GM12874 (cell line): ENCODE results near the gene CALN1.

Experiments used
- TF ChIP-seq, protein P1 (sequence below): IDR thresholded peaks from 2 replicates; pipeline ENCODE4 v1.5.1; 2011; ENCODE audit warnings: low read depth, mild to moderate bottlenecking, control low read depth, low read length, moderate library complexity; ENCODE audit not compliant: insufficient read depth

CALN1 gene

DNA sequence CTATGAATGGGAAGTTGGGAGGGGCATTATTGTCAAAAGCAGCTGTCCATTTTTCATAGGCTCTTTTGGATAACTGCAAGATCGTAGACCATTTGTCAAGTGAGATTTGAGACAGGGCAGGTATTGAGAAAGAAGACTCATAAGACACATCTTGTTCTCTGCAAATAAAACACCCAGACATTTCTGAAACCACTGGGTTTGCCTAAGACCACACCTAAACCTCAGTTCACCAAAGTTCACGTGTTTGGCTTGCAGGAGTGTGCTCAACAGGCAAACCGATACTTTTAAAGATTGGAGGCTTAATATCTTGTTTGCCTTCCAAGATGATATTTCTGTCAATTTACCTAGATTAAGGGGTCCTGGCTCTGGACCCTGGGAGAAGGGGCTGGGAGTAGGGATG, 628.4 kb downstream of the CALN1 start:
- TF ChIP-seq, protein P1, sequence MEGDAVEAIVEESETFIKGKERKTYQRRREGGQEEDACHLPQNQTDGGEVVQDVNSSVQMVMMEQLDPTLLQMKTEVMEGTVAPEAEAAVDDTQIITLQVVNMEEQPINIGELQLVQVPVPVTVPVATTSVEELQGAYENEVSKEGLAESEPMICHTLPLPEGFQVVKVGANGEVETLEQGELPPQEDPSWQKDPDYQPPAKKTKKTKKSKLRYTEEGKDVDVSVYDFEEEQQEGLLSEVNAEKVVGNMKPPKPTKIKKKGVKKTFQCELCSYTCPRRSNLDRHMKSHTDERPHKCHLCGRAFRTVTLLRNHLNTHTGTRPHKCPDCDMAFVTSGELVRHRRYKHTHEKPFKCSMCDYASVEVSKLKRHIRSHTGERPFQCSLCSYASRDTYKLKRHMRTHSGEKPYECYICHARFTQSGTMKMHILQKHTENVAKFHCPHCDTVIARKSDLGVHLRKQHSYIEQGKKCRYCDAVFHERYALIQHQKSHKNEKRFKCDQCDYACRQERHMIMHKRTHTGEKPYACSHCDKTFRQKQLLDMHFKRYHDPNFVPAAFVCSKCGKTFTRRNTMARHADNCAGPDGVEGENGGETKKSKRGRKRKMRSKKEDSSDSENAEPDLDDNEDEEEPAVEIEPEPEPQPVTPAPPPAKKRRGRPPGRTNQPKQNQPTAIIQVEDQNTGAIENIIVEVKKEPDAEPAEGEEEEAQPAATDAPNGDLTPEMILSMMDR: no peak

DNA sequence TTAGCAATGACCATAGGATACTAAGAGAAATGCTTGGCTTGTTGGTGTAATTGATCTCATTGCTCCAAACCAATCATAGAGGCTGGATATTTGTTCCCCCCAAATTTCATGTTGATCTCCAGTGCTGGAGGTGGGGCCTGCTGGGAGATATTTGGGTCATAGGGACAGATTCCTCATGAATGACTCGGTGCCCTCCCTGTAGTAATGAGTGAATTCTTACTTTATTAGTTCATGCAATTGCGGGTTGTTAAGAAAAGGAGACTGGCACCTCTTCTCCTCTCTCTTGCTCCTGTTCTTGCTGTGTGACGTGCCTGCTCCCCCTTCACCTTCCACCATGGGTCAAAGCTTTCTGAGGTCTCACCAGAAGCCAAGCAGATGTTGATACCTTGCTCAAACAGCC, 630.1 kb downstream of the CALN1 start:
- TF ChIP-seq, protein P1: no peak

GRCh38 chr7:71780282-71780681, 631.9 kb downstream of the CALN1 start:
- TF ChIP-seq, protein P1: no peak

DNA sequence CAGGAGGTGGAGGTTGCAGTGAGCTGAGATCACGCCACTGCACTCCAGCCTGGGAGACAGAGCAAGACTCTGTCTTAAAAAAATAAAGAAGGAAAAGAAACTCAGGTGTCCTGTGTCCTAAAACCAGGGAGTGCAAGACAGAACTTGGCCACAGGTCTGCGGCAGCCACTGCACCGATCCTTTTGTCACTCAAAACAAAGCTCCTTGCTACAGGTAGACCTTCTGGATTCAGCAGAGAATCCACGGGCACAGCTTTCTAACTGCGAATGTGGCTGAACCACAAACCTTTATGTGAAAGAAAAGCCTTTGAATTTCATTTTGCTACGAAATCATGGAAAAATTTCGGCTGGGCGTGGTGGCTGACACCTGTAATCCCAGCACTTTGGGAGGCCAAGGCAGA, 634.9 kb downstream of the CALN1 start:
- TF ChIP-seq, protein P1: no peak

DNA sequence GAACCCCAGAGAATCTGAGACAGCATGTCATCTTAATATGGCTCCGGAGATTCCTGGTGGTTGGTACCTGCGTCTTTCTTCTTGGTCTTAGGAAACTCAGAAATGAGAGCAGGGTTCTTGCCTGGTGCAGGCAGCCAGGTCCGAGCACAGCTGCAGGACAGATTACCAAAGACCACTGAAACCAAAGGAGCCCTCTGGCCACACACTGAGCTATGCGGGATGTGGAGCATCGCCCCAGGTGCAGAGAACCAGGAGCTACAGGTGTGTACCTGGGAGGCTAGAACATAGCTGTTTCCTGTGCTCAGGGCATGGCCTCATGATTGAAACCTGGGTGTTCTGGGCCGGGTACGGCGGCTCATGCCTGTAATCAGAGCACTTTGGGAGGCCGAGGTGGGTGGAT, 635.4 kb downstream of the CALN1 start:
- TF ChIP-seq, protein P1: no peak

DNA sequence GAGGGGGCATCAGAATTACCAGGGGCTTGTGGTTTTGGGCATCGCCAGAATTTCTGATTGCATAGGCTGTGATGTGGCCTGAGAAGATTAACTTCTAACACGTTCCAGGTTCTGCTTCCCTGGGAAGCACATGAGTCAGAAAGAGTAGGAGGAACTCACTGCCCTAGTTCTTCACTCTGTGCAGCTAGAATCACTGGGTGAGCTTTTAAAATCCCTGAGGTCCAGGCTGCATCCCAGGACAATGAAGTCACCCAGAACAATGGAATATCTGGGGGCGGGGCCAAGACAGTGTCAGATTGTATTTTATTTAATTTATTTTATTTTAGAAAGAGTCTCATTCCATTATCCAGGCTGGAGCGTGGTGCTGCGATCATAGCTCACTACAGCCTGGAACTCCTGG, 636.5 kb downstream of the CALN1 start:
- TF ChIP-seq, protein P1: no peak

DNA sequence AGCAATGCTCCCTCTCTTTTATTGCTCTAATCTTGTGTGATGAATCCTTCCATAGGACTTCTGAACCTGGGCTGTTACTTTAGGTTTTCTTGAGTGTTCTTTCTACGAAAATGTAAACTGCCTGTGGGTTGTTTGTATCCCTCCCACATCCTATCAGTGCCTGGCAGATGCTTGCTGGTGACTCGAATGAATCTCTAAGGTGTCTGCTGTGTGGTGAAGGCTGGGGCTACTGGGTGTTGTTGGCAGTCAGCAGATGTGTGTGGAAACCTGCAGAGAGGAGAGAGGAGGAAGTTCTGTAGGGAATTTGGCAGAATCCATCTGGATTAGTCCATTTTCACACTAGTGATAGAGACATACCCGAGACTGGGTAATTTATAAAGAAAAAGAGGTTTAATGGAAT, 639.4 kb downstream of the CALN1 start:
- TF ChIP-seq, protein P1: no peak

- TF ChIP-seq, protein P1: no peak
Measured at GRCh38 chr7:71770269-71770907, 641.8 kb downstream of the CALN1 start.
